ENCODE measurements around the gene MED12.

Gene MED12

DNA sequence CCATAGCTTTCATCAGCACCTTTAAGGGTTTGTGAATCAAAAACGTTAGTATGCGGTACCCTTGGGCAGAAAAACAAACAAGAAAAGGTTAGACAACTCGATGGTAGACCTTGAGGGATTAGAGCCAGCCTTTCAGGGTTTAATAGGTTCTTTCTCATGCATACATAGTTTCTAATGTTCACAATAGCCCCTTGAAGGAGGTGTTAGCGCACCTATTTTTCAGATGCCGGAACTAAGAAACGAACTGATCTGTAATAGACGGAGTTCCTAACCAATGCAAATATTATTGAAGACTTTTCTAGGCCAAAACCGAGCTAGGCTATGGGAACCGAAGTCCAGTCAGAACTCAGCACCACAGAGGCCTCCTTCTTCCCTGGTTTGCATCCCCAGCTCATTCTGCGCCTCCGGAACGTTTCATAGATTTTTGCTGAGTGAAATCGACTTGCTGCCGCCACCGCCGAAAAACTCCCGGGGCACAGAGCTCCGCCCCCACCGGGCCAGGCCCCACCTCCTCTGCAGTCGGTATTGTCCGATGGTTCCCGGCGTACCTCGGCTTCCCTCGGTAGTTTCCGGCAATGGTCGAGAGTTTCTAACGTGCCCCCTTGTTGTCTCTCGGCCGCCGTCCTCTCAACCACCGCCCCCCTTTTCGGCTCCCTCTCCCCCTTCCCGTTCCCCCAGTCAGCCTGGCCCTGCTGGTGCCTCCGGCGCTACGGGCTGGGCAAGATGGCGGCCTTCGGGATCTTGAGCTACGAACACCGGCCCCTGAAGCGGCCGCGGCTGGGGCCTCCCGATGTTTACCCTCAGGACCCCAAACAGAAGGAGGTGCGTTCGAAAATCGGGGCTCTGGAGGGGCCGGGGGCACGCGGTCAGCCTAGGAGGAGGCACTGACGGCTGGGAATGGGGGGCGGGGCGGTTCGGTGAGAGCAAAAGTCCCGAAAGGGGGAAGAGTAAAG lies at the start of gene MED12:
Gene MED12, plus strand, starts transcription at position 565 of the 953 bp plus-strand sequence. Its CDS starts 159 bp downstream, at position 724.
- peak; percentile 38 for FAIRE-seq

DNA sequence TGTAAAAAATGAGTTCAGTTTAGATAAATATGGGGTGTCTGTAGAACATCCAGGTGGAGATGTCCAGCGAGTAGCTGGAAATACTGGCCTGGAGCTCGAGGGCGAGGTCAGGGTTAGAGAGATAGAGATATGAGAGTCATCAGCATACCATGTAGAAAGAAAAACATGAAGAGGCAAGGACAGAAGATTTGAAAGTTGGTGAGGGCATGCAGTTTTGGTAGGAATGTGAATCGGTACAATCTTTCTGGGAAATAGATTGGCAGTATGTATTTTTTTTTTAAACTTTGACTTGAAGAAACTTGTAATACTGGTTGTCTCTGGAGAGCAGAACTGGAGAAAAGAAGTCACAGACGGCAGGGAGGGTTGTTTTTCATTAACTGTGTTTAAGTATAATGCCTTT lies 47.9 kb upstream of the MED12 start:
- FAIRE-seq (no peak), DNase-seq (ENCODE audit: low spot score) (no peak)

More for the DNA sequence above, at the start of gene MED12:
- DNase-seq (ENCODE audit: low spot score), result peak; percentile 26

DNA sequence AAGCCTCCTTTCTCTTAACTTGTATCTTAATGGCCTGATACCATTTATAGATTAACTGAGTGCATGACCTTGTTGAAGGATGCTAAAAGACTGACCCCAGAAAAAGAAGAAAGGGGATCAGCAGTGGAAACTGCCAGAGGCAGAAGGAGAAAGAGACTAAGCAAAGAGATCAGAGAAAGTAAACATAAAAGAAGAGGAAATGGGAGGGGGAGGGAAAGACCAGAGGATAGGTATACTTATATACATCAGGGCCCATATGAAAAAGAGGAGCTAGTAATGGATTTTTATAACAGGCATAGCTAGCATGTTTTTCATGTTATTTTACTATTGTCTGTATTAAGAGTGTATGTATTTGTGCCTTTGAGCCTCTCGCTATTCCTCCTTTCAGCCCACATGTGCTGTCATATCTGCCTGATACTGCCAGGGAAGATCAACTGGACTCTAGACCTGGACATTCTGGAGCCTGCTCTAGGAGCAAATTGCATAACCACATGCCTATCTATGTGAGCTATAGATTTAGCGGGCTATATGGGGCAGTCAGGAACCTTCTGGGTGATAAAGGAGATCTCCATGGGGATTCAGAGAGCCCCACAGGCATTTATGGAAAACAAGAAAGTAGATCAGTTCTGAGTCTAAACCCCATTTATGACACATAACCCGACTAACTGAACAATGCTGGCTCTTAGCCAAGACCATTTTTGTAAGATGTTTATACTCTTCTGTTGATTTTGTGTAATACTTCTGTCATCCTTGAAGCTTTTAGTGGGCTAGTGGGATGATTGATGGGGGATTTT lies 36.9 kb upstream of the MED12 start:
- FAIRE-seq, result no peak

DNA sequence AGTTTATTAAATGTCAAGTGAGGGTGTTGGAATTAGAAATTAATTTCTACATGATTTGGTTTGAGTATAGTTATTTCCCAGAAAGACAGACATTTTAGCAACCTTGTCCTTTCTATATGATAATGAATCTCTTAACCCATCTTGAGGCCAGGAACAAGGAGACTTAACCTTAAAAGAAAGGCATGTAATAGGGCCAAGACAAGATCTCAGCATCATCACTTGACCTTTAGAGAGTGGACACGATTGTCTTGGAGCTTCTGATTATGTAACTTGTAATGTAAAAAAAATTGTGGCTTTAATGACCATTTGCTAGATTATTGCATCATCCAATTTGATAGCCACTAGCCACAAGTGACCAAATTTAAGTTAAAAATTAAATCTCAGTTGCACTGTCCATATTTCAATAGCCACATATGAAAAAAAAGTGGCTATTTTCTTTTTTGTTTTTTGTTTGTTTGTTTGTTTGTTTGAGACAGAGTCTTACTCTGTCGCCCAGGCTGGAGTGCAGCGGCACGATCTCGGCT lies 36.2 kb upstream of the MED12 start:
- FAIRE-seq (no peak), DNase-seq (ENCODE audit: low spot score) (no peak)

More for the DNA sequence above, 36.9 kb upstream of the MED12 start:
- DNase-seq (ENCODE audit: low spot score), result no peak

DNA sequence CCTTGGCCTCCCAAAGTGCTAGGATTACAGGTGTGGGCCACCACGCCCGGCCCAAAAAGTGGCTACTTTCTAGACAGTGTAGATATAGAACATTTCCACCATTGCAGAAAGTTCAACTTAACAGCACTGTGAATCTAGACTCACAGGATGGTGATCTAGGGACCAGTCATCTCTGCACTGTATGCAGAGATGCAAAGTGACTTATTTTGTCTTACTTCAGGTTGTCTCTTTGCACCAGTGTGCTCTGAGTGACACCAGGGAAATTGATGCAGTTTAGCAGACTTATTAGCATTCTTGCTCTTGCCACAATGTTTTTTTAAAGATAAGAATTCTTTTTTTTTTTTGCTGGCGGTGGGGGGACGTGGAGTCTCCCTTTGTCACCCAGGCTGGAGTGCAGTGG lies 35.6 kb upstream of the MED12 start:
- DNase-seq (ENCODE audit: low spot score) (no peak), FAIRE-seq (no peak)

DNA sequence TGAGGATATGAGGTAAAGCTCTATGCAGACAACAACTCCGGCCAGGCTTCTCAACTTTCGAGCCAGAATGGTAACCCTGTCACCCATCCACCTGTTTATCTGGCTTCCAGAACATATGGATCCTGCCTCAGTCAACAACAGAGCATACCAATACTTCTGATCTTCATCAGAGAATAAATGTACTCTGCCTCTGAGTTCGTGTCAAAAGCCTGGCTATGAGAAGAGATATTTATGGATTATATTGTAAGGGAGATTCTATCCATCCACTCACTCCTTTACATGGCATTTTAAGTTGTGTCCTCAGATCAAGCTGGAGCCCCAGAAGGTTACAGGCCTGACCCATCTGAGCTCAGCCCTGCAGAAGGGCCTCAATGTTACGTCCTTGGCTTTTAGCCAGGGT lies 32.5 kb upstream of the MED12 start:
- no peak for DNase-seq (ENCODE audit: low spot score)
- no peak for FAIRE-seq

DNA sequence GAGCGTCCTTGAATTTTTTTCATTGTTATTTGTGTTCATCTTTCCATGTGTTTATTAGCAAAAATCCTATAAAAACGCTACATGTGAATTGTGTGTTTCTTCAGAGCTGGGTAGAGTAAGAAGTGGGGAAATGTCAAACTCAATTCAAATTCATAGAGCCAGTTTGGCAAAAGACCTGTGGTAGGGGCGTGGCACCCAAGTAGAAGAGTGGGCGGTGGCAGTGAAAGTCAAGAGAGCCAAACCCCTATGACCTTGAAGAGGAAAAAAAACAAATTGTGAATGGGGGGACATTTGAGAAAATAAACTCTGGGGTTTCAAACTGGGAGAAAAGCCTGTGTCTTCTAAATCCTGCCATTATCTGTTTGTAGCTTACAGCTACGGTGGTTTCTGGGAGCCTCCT lies 27.1 kb upstream of the MED12 start:
- DNase-seq (ENCODE audit: low spot score) (no peak), FAIRE-seq (no peak)

DNA sequence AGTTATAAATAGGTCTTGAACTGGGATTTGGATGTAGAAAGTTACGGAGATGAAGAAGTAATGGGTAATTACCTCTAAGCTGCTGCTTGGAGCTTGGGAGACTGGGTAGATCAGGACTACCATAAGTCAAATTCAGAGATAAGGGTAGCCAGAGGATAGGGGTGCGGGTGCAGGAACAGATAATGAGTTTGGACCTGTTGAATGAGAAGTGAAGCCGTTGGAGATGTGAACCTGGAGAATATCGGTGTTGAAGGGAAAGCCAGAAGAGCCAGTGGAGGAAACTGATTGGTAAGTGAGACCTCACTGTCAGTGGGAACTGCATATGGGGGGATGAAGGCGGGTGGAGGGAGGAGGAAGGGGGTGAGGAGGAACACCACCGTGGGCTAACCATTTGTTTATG lies 23.4 kb upstream of the MED12 start:
- DNase-seq (ENCODE audit: low spot score) (no peak), FAIRE-seq (no peak)

DNA sequence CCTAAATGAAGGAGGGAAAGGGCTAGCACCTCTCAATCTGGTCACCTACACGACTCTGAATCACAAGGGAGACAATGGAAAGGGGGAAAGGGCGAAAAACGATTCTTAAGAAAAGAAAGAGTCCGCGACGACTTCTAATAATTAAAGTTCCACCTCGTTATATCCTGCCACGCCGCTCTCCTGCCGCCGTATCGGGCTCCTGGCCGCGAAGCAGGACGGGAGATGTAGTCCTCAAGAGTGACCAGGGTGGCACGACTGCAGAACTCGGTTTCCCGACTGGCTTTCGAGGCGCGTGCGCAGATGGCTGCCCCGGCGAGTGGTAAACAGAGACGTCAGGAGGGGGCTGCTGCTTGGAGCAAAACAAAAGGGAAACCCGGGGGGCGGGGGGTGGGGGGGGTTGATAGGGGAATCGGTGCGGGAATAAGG lies 22.8 kb upstream of the MED12 start, which contains the start of gene FOXO4:
Gene FOXO4, plus strand, starts transcription at position 297 of the 426 bp plus-strand sequence. CDS start 678 bp downstream, outside the sequence.
- peak; percentile 54 for FAIRE-seq
- DNase-seq (ENCODE audit: low spot score), result peak; percentile 66

DNA sequence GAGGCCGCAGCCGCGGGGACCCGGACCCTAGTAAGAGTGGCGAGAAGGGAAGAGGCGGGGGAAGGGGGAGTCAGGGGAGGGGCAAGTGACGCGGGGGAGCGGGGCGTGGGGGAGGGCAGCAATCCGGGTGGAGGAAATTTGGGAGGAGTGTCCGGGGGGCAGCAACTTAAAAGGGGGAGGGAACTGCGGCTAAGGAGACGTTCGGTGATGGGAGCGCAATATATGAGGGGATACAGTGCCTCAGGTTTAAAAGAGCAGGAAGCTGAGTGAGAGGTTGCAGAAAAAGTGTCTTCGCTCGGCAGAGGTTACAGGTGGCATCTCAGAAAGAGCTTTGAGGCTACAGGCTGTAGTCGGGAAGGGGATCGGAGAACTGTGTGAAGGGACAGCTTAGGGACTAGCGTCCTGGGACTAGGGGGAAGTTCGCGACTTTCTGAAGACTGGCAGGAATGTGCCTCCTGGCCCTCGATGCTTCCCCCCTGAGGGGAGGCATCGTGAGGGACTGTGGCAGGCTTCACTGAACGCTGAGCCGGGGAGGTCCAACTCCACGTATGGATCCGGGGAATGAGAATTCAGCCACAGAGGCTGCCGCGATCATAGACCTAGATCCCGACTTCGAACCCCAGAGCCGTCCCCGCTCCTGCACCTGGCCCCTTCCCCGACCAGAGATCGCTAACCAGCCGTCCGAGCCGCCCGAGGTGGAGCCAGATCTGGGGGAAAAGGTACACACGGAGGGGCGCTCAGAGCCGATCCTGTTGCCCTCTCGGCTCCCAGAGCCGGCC lies 22.2 kb upstream of the MED12 start:
- FAIRE-seq (no peak), DNase-seq (ENCODE audit: low spot score) (no peak)

DNA sequence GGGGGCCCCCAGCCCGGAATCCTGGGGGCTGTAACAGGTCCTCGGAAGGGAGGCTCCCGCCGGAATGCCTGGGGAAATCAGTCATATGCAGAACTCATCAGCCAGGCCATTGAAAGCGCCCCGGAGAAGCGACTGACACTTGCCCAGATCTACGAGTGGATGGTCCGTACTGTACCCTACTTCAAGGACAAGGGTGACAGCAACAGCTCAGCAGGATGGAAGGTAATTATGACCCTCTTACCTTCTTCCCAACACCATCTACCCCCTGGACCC lies 21.7 kb upstream of the MED12 start:
- FAIRE-seq, result no peak
- DNase-seq (ENCODE audit: low spot score), result no peak

DNA sequence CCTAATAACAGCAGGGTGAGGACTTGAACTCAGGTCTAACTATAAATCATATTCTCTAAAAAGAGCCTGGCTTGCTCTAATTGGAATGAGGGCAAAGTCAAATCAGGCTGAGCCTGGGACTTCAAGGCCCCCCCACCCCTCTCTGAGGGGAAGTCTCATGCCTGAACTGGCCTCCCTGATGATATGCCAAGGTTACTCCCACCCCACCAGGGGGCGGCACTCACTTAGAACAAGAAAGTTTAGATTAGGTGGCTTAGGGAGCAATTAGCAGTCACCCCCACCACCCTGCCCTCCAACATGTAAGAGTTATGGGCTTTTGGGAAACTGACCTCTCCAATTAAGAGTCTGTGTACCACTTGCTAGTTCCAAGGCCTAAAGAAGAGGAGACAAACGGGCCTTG lies 20.1 kb upstream of the MED12 start:
- FAIRE-seq (no peak), DNase-seq (ENCODE audit: low spot score) (no peak)

DNA sequence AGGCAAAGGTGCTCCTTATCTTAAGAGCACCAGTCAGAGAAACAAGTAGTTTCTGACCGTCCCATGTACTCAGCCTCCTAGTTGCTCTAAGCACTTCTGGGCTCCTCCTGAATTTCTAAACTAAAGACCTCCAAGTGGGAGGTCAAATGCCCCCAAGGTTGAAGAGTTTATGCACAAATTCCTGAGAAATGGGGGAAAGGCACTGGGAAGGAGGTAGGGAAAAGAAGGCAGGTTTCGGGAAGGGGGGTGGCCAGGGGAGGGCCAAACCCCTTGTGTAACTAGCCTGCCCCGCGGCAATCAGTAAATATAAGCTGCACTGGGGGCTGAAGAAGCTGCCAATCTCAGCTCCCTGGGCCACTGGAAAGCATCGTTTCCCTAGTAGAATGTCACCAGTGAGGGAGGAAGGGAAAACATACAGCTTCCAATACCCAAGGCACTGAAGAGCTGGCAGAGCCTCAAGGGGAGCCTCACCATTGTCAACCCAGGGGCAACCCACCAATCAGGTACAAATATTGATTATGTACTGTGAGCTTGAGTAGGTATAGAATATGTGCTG lies 19.4 kb upstream of the MED12 start:
- no peak for DNase-seq (ENCODE audit: low spot score)
- no peak for FAIRE-seq

DNA sequence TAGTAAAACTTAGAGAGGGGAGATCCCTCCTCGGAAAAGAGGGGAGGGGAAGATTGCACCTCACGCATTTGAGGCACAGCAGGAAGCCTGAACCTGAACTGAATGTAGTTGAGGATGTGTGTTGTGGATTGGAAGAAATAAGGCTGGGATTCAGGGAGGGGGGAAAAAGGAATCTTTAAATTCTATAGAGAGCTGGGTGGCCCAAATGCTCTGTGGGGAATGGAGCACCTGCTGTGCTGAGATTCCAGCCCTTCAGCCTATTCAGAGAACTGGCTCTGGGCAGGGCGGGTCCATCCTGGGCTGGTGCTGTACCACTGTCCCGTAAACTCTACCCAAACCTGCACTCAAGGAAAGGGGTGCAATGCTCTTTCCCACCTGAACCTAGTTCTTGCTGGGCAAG lies 18.7 kb upstream of the MED12 start:
- no peak for FAIRE-seq

DNA sequence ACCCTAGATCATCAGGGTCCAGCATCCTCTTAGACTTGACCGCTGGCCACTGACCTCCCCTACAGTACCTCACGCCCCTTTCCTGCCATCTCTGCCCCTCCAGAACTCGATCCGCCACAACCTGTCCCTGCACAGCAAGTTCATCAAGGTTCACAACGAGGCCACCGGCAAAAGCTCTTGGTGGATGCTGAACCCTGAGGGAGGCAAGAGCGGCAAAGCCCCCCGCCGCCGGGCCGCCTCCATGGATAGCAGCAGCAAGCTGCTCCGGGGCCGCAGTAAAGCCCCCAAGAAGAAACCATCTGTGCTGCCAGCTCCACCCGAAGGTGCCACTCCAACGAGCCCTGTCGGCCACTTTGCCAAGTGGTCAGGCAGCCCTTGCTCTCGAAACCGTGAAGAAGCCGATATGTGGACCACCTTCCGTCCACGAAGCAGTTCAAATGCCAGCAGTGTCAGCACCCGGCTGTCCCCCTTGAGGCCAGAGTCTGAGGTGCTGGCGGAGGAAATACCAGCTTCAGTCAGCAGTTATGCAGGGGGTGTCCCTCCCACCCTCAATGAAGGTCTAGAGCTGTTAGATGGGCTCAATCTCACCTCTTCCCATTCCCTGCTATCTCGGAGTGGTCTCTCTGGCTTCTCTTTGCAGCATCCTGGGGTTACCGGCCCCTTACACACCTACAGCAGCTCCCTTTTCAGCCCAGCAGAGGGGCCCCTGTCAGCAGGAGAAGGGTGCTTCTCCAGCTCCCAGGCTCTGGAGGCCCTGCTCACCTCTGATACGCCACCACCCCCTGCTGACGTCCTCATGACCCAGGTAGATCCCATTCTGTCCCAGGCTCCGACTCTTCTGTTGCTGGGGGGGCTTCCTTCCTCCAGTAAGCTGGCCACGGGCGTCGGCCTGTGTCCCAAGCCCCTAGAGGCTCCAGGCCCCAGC lies 17.6 kb upstream of the MED12 start:
- no peak for DNase-seq (ENCODE audit: low spot score)
- FAIRE-seq, result no peak

More for the DNA sequence above, 18.7 kb upstream of the MED12 start:
- no peak for DNase-seq (ENCODE audit: low spot score)

DNA sequence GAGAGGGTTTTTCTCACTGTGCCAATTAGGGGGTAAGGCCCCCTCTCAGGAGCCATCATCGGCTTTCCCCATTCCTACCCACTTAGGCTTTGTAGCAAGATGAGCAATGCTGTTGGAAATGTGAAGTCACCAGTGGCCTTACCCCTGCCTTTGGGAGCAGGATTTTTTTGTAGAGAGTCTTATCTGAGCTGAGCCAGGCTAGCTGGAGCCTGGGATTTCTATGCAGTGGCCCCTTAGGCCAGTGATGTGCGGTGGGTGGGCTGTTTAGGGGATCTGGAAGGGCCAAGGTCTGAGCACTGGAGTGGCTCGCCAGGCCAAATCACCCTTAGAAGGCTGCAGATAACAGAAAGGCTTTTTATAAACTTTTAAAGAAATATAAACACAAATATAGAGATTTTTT lies 16.1 kb upstream of the MED12 start:
- DNase-seq (ENCODE audit: low spot score) (no peak), FAIRE-seq (no peak)

DNA sequence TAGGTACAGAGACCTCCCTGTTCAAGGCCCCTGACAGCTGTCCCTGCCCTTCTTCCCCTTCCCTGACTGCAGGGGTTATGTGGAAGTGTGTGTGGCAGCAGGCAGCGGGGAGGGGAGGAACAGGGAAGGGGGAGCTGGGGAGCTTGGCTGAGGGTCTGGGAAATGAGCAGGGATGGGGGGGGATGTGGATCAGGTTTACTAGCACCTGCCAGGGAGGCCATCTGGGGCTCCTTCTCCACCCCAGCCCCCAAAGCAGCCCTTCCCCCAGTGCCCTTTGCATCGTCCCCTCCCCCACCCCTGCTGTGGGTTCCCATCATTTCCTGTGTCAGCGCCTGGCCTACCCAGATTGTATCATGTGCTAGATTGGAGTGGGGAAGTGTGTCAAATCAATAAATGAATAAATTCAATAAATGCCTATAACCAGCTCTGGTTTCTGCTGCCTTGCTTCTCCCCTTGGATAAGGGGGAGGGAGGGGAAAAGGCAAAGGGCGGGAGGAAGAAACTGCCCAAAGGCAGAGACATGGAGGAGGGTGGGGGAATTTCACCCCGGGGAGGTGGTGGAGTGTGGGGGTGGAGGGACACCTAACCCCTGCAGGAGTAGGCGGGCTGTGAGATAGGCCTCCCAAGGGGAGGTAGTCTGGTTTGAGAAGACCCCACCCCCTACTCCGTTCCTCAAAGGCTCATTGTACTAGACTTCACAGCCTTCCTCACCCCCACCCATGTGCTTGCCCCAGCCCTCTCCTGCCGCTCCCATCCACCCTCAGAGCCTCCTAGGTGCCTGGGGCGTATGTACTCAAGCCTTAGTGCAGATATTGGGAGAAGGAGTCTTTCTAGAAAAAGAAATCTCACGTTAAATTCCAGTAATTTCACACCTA lies 15.0 kb upstream of the MED12 start:
- DNase-seq (ENCODE audit: low spot score) (no peak), FAIRE-seq (no peak)

DNA sequence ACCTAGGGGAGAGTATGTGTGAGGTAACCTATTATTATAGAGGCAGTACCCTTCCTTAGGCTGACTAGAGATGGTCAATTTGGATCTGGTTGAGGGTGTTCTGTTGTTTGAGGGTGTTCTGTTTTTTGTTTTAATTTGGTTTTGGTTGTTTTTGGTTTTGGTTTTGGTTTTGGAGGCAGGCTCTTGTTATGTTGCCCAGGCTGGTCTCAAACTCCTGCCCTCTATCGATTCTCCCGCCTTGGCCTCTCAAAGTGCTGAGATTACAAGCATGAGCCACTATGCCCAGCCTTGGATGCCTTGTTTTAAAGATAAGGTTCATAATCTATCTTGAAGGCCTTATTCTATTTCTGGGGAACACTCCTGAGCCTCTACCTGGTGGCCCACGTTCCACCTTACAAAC lies 12.8 kb upstream of the MED12 start:
- DNase-seq (ENCODE audit: low spot score) (no peak), FAIRE-seq (no peak)

DNA sequence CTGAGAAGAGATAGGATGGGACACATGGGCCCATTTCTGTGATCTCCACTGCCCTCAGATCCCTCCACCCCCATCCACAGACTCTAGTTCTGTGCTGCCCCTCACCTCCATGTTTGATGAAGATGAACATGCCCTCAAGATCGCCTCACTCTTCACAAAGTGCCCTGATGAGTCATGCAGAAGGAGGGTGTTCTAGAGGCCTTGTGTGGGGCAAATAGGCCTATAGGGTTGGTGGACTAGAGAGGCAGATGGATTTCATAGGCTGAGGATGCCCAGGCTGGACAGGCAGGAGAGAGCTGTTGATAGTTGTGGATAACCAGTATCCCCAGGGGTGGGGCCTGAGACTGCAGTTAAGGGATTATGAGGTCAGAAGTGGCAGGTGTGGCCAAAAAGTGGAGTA lies 12.0 kb upstream of the MED12 start, which contains the start of gene CXorf65:
Gene CXorf65, minus strand, starts transcription at position 314 of the 400 bp plus-strand sequence. Its CDS starts 184 bp downstream, at position 130.
- no peak for DNase-seq (ENCODE audit: low spot score)
- FAIRE-seq, result no peak
